H1 (cell line): Measurements from ENCODE around the gene IGFBP1. TPM values are rescaled to one million over a fixed set of nuclear protein-coding genes. Genes with fewer than 3 reads are reported as not detected.

Experiments
- CTCF ChIA-PET: fragments of 300-600 bp; sonication (Branson Sonifier 250); formaldehyde crosslinking; loops from one replicate; lab custom pipeline; 2021; ENCODE audit not compliant: partially characterized antibody; lab: Charles Lee
- POLR2A ChIA-PET: fragments of 300-600 bp; sonication (Branson Sonifier 250); formaldehyde crosslinking; loops from one replicate; lab custom pipeline; 2021; ENCODE audit warnings: inconsistent platforms; ENCODE audit not compliant: partially characterized antibody; lab: Charles Lee
- DNase-seq, 2 experiments: peaks; one replicate each; pipeline versions ENCODE4 v3.0.0 to v3.0.0-alpha.2; 2010 to 2022; ENCODE audit warnings: low spot score in 2 of 2, low read depth in 1 of 2, mixed read lengths in 1 of 2
- FAIRE-seq: peaks from 2 replicates; lab custom pipeline; 2011; peaks lifted over from hg19 to GRCh38; lab: Jason Lieb, UNC
- H2AFZ ChIP-seq: 2 replicates; pipeline ENCODE4 v1.8.1; 2012; ENCODE audit warnings: low read length, inconsistent platforms
- H2AK5ac ChIP-seq: 2 replicates; pipeline ENCODE4 v1.6.1; 2013; ENCODE audit warnings: low read depth, low read length
- H2BK120ac ChIP-seq: replicated peaks from 2 replicates; pipeline ENCODE3; 2013; ENCODE audit warnings: low read depth, low read length, inconsistent platforms
- H2BK12ac ChIP-seq: 2 replicates; pipeline ENCODE4 v1.6.1; 2013; ENCODE audit warnings: low read depth, low read length
- H2BK15ac ChIP-seq: 2 replicates; pipeline ENCODE4 v1.6.1; 2013; ENCODE audit warnings: low read length
- H2BK20ac ChIP-seq: 2 replicates; pipeline ENCODE4 v1.6.1; 2013; ENCODE audit warnings: low read length
- H2BK5ac ChIP-seq: 2 replicates; pipeline ENCODE4 v1.6.1; 2013; ENCODE audit warnings: low read depth, low read length
- H3K14ac ChIP-seq: 2 replicates; pipeline ENCODE4 v1.6.1; 2013; ENCODE audit warnings: inconsistent platforms; ENCODE audit not compliant: insufficient read length
- H3K18ac ChIP-seq: 2 replicates; pipeline ENCODE4 v1.6.1; 2013; ENCODE audit warnings: low read length; ENCODE audit errors: extremely low read depth
- H3K23ac ChIP-seq: 2 replicates; pipeline ENCODE4 v1.6.1; 2013; ENCODE audit warnings: inconsistent platforms; ENCODE audit not compliant: insufficient read length
- H3K23me2 ChIP-seq: 2 replicates; pipeline ENCODE4 v1.6.1; 2013; ENCODE audit warnings: low read depth, low read length
- H3K27ac ChIP-seq: 2 replicates; pipeline ENCODE4 v1.6.1; 2011; ENCODE audit warnings: low read depth, low read length, inconsistent platforms
- H3K27me3 ChIP-seq, 4 experiments: replicated peaks in 1 of 4; 1 replicate in 1 of 4; 2 replicates in 3 of 4; pipeline versions ENCODE4 v1.6.1 to v1.8.1; 2011 to 2013; ENCODE audit warnings: low read length in 3 of 4, mild to moderate bottlenecking in 3 of 4, inconsistent platforms in 2 of 4, mixed read lengths in 2 of 4, moderate library complexity in 1 of 4; ENCODE audit not compliant: control insufficient read depth in 3 of 4, insufficient read depth in 3 of 4; ENCODE audit errors: extremely low read depth in 1 of 4
- H3K36me3 ChIP-seq, 4 experiments: 2 replicates each; pipeline versions ENCODE4 v1.6.1 to v1.8.1; 2011 to 2013; ENCODE audit warnings: mild to moderate bottlenecking in 4 of 4, low read length in 3 of 4, moderate library complexity in 2 of 4, control low read depth in 1 of 4, inconsistent platforms in 1 of 4; ENCODE audit not compliant: insufficient read depth in 4 of 4, control insufficient read depth in 2 of 4
- H3K4ac ChIP-seq: replicated peaks from 2 replicates; pipeline ENCODE3; 2013; ENCODE audit warnings: low read length, low read depth, mixed read lengths, inconsistent platforms; ENCODE audit not compliant: insufficient read length
- H3K4me1 ChIP-seq, 4 experiments: replicated peaks in 1 of 4; 1 replicate in 1 of 4; 2 replicates in 3 of 4; pipeline versions ENCODE4 v1.6.1 to v1.8.1; 2011 to 2013; ENCODE audit warnings: low read length in 3 of 4, inconsistent platforms in 2 of 4, mixed read lengths in 1 of 4; ENCODE audit not compliant: insufficient read depth in 4 of 4, control insufficient read depth in 3 of 4
- H3K4me2 ChIP-seq, 2 experiments: 2 replicates each; pipeline versions ENCODE4 v1.6.1 to v1.8.1; 2011 to 2013; ENCODE audit warnings: low read depth in 2 of 2, low read length in 2 of 2, control low read depth in 1 of 2, inconsistent platforms in 1 of 2, mild to moderate bottlenecking in 1 of 2; ENCODE audit not compliant: insufficient read depth in 1 of 2
- H3K4me3 ChIP-seq, 4 experiments: fragments of 200-600, 300-600 bp in 1 of 4; sonication (generic), shearing (Covaris generic), sonication (Bioruptor Twin) in 1 of 4; 2 replicates each; pipeline versions ENCODE4 v1.5.1 to v1.8.1; 2011 to 2016; ENCODE audit warnings: low read length in 4 of 4, low read depth in 3 of 4, control low read depth in 2 of 4, inconsistent platforms in 2 of 4, mild to moderate bottlenecking in 2 of 4, mixed read lengths in 1 of 4, moderate library complexity in 1 of 4; ENCODE audit not compliant: insufficient read depth in 2 of 4; ENCODE audit errors: extremely low read depth in 1 of 4
- H3K56ac ChIP-seq: replicated peaks from 2 replicates; pipeline ENCODE3; 2013; ENCODE audit warnings: low read depth, mild to moderate bottlenecking, mixed read lengths, low read length, inconsistent platforms; ENCODE audit not compliant: insufficient read length
- H3K79me1 ChIP-seq: 2 replicates; pipeline ENCODE4 v1.6.1; 2013; ENCODE audit warnings: low read depth, low read length, control low read depth
- H3K79me2 ChIP-seq, 2 experiments: 2 replicates each; pipeline versions ENCODE4 v1.6.1 to v1.8.1; 2012 to 2013; ENCODE audit warnings: low read length in 2 of 2, mild to moderate bottlenecking in 2 of 2, inconsistent platforms in 1 of 2; ENCODE audit not compliant: insufficient read depth in 2 of 2, control insufficient read depth in 1 of 2
- H3K9ac ChIP-seq, 4 experiments: replicated peaks in 1 of 4; 1 replicate in 1 of 4; 2 replicates in 3 of 4; pipeline versions ENCODE4 v1.6.1 to v1.8.1; 2011 to 2013; ENCODE audit warnings: low read depth in 3 of 4, low read length in 3 of 4, control low read depth in 2 of 4, mild to moderate bottlenecking in 2 of 4, moderate library complexity in 2 of 4, inconsistent platforms in 1 of 4; ENCODE audit errors: extremely low read depth in 1 of 4
- H3K9me3 ChIP-seq, 2 experiments: 2 replicates each; pipeline versions ENCODE4 v1.6.1 to v1.8.1; 2012 to 2013; ENCODE audit warnings: mild to moderate bottlenecking in 2 of 2, moderate library complexity in 2 of 2, control low read depth in 1 of 2, inconsistent platforms in 1 of 2, low read depth in 1 of 2, low read length in 1 of 2, mixed read lengths in 1 of 2; ENCODE audit not compliant: insufficient read depth in 2 of 2
- H4K20me1 ChIP-seq, 2 experiments: replicated peaks in 1 of 2; 2 replicates each; pipeline versions ENCODE3 to v1.8.1; 2011 to 2013; ENCODE audit warnings: inconsistent platforms in 2 of 2, low read length in 2 of 2, mild to moderate bottlenecking in 1 of 2; ENCODE audit not compliant: insufficient read depth in 2 of 2, control insufficient read depth in 1 of 2
- H4K5ac ChIP-seq: 2 replicates; pipeline ENCODE4 v1.6.1; 2013; ENCODE audit warnings: low read length, low read depth, mixed read lengths, inconsistent platforms; ENCODE audit not compliant: insufficient read length
- H4K8ac ChIP-seq: 2 replicates; pipeline ENCODE4 v1.8.0; 2013; ENCODE audit warnings: mild to moderate bottlenecking, moderate library complexity, low read length, inconsistent platforms; ENCODE audit not compliant: insufficient read depth; ENCODE audit errors: extremely low read depth
- H4K91ac ChIP-seq: replicated peaks from 2 replicates; pipeline ENCODE3; 2013; ENCODE audit warnings: low read length, mixed read lengths, inconsistent platforms; ENCODE audit not compliant: insufficient read length
- ATF2 ChIP-seq: IDR thresholded peaks from 2 replicates; pipeline ENCODE4 v1.6.1; 2012; ENCODE audit warnings: low read length, inconsistent platforms
- BACH1 ChIP-seq: IDR thresholded peaks from 2 replicates; pipeline ENCODE4 v1.6.1; 2012; ENCODE audit warnings: low read length, improper control_type of control experiment
- CBX5 ChIP-seq: fragments of 300-800, 300-1000 bp; sonication (generic); IDR thresholded peaks from 2 replicates; pipeline ENCODE4 v1.7.1; 2016; ENCODE audit warnings: antibody characterized with exemption, low read length, low read depth
- CREB1 ChIP-seq: IDR thresholded peaks from 2 replicates; pipeline ENCODE4 v1.6.1; 2012; ENCODE audit warnings: inconsistent platforms
- E2F6 ChIP-seq: IDR thresholded peaks from 2 replicates; pipeline ENCODE4 v1.6.1; 2012; ENCODE audit warnings: inconsistent platforms
- HDAC6 ChIP-seq: IDR thresholded peaks from one replicate; pipeline ENCODE4 v1.7.1; 2012; ENCODE audit warnings: low read depth, mild to moderate bottlenecking, inconsistent platforms, low read length, moderate library complexity
- SP2 ChIP-seq: IDR thresholded peaks from 2 replicates; pipeline ENCODE4 v1.6.1; 2012; ENCODE audit warnings: mild to moderate bottlenecking, low read length, inconsistent platforms
- SRF ChIP-seq: IDR thresholded peaks from 2 replicates; pipeline ENCODE4 v1.6.1; 2011; ENCODE audit warnings: mild to moderate bottlenecking, low read depth, low read length, moderate library complexity
- WGBS, 2 experiments: shearing (Covaris generic) in 1 of 2; methylation state at CpG; one replicate each; pipeline versions ENCODE4 v1.1.6 to v1.1.7; 2013 to 2015; ENCODE audit warnings: low lambda C conversion rate in 2 of 2, mixed read lengths in 2 of 2, inconsistent platforms in 1 of 2, low coverage in 1 of 2, missing lambda C conversion rate in 1 of 2; ENCODE audit not compliant: insufficient replicate concordance in 2 of 2, insufficient coverage in 1 of 2, insufficient read length in 1 of 2; ENCODE audit errors: extremely low coverage in 1 of 2, missing lambda C conversion rate in 1 of 2; 5-methylcytosine and 5-hydroxymethylcytosine counted together
- polyA plus RNA-seq, 7 experiments: library from polyadenylated mRNA; depleted of rRNA in 3 of 7; stranded (reverse) in 5 of 7; unstranded in 2 of 7; fragments of >200 nt in 5 of 7; fragments of 200-250 nt in 2 of 7; gene quantifications; 1 replicate in 5 of 7; 2 replicates in 1 of 7; 4 replicates in 1 of 7; pipeline versions ENCODE4 v1.2.1 to v1.2.3, GENCODE V29; 2011 to 2013; ENCODE audit warnings: missing spikeins in 2 of 7, mixed read lengths in 2 of 7
- total RNA-seq: library from RNA; stranded (reverse); fragmentation: NEBNext Ultra II Directional; extraction: Animal tissue kit (Norgen Biotek cat#: 25700); gene quantifications from 2 replicates; pipeline ENCODE4 v1.2.1, GENCODE V29; 2021

Gene IGFBP1
- total and polyA plus RNA-seq, 2 of the 8 experiments (the other 6 are each of a cell fraction or from before 2014, with no cell fraction given), result not detected

DNA sequence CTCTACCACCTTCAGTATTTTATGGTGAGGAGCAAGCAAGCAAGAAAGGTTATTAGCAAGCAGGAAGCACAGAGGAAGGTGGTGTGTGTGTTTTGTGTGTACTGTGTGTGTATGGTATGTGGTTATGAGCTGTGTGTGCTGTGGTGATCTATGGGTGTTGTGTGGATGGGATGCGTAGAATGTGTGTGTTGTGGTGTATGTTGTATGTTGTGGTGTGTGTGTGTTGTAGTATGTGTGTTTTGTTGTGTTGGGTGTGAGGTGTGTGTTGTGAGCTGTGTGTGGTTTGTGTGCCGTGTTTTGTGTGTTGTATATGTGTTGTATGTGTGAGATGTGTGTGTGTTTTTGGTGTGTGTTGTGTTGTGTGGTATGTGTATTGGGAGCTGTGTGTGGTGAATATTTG is 49.6 kb downstream of the IGFBP1 start:
- ChIA-PET POLR2A (interaction anchor here (1.6 kb wide), 1 partner anchor 13 kb away, joined by 4 read pairs; no protein-coding TSS in a partner anchor), CTCF (interaction anchor here (0.9 to 6.9 kb wide), 12 partner anchors 15 to 406 kb away, joined by 3 to 80 read pairs (median 4); partner anchors contain the start of gene IGFBP3)
- Histone ChIP-seq H3K36me3 (no peaks in the 10 kb centered on the region), H3K4me1 (no peaks in the 10 kb centered on the region), H3K9me3 (no peaks in the 10 kb centered on the region), H3K23me2 (peaks cover 5% of the 10 kb centered on the region; the same call in 1 of the 2 replicates), H4K8ac (no peak overlapping the region), H3K23ac (no peak overlapping the region), H3K56ac (peak overlapping the region; percentile 37), H2BK20ac (no peak overlapping the region), H3K27ac (no peak overlapping the region), H2AK5ac (no peak overlapping the region), H2BK15ac (0 out of 2 replicates have a peak overlapping the region, but pooled peaks have one; percentile 6), H2BK12ac (no peak overlapping the region), H2AFZ (no peak overlapping the region), H3K9ac (no peak overlapping the region), H3K79me1 (no peaks in the 10 kb centered on the region), H3K4ac (no peak overlapping the region), H3K79me2 (no peaks in the 10 kb centered on the region), H2BK5ac (peak overlapping the region; percentile 63; the same call in 1 of the 2 replicates), H2BK120ac (peak overlapping the region; percentile 73), H4K20me1 (peaks cover 0 to 2% of the 10 kb centered on the region in 2 experiments), H3K27me3 (no peaks in the 10 kb centered on the region), H4K5ac (no peak overlapping the region), H3K4me2 (no peak overlapping the region), H4K91ac (no peak overlapping the region), H3K18ac (no peak overlapping the region), H3K4me3 (no peak overlapping the region), H3K14ac (no peak overlapping the region)
- TF ChIP-seq CBX5, result no peak
- TF ChIP-seq E2F6, result no peak
- TF ChIP-seq HDAC6, result no peak
- no peak for TF ChIP-seq CREB1
- TF ChIP-seq BACH1, result no peak
- no peak for TF ChIP-seq SRF
- TF ChIP-seq ATF2, result no peak
- no peak for TF ChIP-seq SP2
- FAIRE-seq (no peak), DNase-seq (no peak)
- WGBS, 2 experiments, result 94 to 100% methylated on average over 2 of the region's 2 CpGs
